ENCODE results near the gene CGRRF1. TPM values are rescaled to one million over a fixed set of nuclear protein-coding genes. Genes with fewer than 3 reads are reported as not detected.

Gene CGRRF1, protein sequence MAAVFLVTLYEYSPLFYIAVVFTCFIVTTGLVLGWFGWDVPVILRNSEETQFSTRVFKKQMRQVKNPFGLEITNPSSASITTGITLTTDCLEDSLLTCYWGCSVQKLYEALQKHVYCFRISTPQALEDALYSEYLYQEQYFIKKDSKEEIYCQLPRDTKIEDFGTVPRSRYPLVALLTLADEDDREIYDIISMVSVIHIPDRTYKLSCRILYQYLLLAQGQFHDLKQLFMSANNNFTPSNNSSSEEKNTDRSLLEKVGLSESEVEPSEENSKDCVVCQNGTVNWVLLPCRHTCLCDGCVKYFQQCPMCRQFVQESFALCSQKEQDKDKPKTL
- total RNA-seq: 10 to 100 TPM; 13.3 to 14.0 TPM

DNA sequence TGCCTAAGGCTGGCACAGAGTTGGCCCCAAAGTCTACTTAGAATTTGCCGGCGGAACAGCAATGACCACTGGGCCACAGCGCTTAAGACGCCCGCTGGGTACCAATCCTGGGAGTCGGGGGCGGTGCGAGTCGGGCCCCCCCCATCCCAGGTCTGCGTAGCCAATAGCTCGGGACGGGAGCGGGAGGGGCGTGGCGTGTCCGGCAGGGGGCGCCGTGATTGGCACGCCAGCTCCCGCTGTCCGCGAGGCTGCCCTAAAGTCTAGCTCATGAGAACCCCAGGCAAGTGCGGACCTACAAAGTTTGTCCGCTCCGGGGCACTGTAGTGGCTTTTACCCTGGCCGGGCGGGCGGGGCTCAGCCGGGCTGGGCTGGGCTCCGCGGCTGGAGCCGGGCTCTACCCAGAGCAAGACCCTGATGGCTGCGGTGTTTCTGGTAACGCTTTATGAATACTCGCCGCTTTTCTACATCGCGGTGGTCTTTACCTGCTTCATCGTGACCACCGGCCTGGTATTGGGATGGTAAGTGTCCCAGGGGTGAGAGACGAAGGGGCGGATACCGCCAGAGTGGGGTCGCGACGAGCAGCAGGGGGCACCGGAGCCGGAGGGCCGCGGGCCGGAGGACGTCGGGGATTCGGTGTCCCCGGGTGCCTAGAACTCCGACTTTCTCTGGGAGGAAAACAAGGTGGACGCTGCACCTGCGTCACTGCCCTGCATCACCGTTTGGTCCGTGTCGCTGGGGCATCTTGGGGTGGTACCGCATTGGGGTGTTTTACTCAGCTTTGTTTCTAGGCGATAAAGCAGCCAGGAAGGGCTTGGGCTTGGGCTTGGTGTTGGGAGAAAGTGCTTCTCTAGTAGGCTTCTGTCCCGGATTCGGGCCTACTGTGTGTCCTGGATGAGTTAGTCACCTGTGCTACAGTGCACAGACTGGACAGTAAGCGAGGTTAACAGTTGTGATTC lies at the start of gene CGRRF1:
TSS of gene CGRRF1 (plus strand) at position 361 of the 956 bp plus-strand sequence. CDS start at position 415, 54 bp downstream.
- Mint-ChIP-seq H3K27ac (peak within 1 kb of the TSS; percentile 74), H3K4me1 (peaks cover 30% of the 10 kb centered on the region), H3K4me3 (peak within 1 kb of the TSS; percentile 93), H3K9me3 (no peaks in the 10 kb centered on the region), H3K36me3 (ENCODE audit: low read depth) (peaks cover 13% of the 10 kb centered on the region), H3K27me3 (peaks cover 1% of the 10 kb centered on the region)
- peak; percentile 97 for DNase-seq
- ChIA-PET CTCF (interaction anchor here (0.7 to 2.9 kb wide), 13 partner anchors 8 to 268 kb away, joined by 3 to 35 read pairs (median 5); partner anchors contain the start of genes CDKN3 and GMFB), POLR2A (interaction anchor here (1.0 to 4.6 kb wide), 4 partner anchors 21 to 263 kb away, joined by 3 to 31 read pairs (median 4); partner anchors contain the start of genes CDKN3 and GMFB)

DNA sequence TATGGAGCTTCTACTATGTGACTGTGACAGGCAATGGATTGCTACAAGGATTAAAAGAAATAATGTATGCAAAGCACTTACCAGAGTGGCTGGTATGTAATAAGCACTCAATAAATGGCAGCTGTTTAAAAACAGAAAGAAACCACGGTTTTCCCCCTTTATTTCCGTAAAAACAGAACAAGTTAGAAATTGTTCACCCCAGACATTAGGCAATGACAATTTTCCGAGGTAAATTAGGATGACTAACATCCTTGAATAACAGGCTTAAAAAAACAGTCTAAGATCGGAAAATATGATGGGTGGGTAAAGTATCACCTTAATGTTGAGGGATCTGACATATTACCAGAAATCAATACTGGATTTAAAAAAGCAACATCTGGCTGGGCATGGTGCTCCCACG lies 47.7 kb upstream of the CGRRF1 start:
- Mint-ChIP-seq H3K27me3 (no peaks in the 10 kb centered on the region), H3K9me3 (peaks cover 18% of the 10 kb centered on the region), H3K4me1 (no peaks in the 10 kb centered on the region), H3K4me3 (no peak overlapping the region), H3K27ac (no peak overlapping the region), H3K36me3 (ENCODE audit: low read depth) (peaks cover 5% of the 10 kb centered on the region)
- CTCF ChIA-PET: no interaction called here
- POLR2A ChIA-PET: no interaction called here
- DNase-seq: no peak

DNA sequence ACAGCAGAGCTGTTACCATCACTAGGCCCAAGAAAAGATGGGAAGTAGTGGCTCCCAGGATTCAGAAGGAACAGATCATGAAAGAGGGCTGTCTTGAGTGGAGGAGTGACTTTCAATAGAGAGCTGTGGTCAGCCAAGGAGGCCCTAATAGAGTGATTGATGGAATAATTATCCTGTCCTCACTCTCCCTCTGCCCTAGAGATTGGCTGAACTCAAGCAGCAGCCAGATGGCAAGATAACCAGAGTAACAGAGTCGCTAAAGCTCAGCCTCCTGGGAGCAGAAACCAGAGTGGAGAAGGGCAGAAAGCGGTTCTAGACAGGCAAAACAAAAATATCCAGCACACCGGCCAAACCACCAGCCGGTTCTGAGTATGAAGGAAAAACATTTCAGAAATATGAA lies 44.1 kb upstream of the CGRRF1 start:
- Mint-ChIP-seq H3K4me3 (no peak overlapping the region), H3K27me3 (no peaks in the 10 kb centered on the region), H3K27ac (no peak overlapping the region), H3K9me3 (peaks cover 15% of the 10 kb centered on the region), H3K4me1 (no peaks in the 10 kb centered on the region), H3K36me3 (ENCODE audit: low read depth) (peaks cover 11% of the 10 kb centered on the region)
- no peak for DNase-seq
- CTCF ChIA-PET: no interaction called here
- POLR2A ChIA-PET: no interaction called here

DNA sequence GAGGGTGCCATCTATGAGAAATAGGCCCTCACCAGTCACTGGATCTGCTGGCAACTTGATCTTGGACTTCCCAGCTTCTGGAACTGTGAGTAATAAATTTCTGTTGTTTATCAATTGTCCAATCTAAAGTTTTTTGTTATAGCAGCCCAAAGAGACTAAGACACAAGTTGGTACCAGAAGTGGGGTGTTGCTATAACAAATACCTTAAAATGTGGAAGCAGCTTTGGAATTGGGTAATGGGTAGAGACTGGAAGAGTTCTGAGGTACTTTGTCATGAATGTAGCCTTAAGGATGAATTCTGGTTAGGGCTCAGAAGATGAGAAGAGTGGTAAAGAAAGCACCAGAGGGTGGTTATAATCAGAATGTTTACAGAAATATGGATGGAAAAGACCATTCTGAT lies 42.4 kb upstream of the CGRRF1 start:
- ChIA-PET CTCF (no interaction called here), POLR2A (no interaction called here)
- Mint-ChIP-seq H3K27ac (no peak overlapping the region), H3K9me3 (peaks cover 15% of the 10 kb centered on the region), H3K27me3 (no peaks in the 10 kb centered on the region), H3K4me3 (no peak overlapping the region), H3K4me1 (no peaks in the 10 kb centered on the region), H3K36me3 (ENCODE audit: low read depth) (peaks cover 15% of the 10 kb centered on the region)
- no peak for DNase-seq

DNA sequence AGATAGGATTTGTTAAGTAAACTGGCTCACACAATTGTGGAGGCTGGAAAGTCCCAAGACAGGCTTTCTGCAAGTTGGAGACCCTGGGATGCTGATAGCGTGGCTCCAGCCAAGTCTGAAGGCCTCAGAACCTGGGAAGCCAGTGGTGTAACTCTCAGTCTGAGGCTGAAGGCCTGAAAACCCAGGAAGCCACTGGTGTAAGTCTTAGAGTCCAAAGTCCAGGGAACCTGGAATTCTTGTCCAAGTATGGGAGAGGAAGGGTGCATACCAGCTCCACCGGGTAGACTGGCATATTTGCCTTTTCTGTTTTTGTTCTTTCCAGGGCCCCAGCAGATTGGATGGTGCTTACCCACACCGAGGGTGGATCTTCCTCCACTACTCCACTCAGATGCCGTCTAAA lies 39.0 kb upstream of the CGRRF1 start:
- H3K4me1 Mint-ChIP-seq: no peaks in the 10 kb centered on the region

DNA sequence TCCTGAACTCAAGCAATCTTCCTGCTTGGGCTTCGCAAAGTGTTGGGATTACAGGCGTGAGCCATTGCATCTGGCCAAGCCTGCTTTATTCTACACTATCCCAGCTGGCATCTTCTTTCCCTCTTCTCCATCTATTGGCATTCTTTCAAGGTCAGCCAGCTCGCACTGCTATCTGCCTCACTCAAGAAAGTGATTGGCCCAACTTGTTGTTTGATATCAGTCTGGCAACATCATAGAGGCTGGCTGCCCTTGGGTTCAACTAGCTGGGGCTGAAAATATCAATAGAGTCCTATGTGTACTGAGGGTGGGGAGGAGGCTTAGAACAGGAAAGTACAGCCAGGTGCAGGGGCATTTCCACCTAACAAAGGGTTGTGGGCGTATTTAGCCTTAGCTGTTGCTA lies 38.1 kb upstream of the CGRRF1 start:
- no peaks in the 10 kb centered on the region for H3K27me3 Mint-ChIP-seq
- H3K9me3 Mint-ChIP-seq: peaks cover 13% of the 10 kb centered on the region
- ChIA-PET POLR2A (no interaction called here), CTCF (no interaction called here)
- DNase-seq: no peak
- H3K27ac Mint-ChIP-seq: no peak overlapping the region
- no peaks in the 10 kb centered on the region for H3K4me1 Mint-ChIP-seq
- peaks cover 41% of the 10 kb centered on the region for H3K36me3 Mint-ChIP-seq (ENCODE audit: low read depth)
- H3K4me3 Mint-ChIP-seq: no peak overlapping the region

More for the DNA sequence above, 39.0 kb upstream of the CGRRF1 start:
- H3K27me3 Mint-ChIP-seq: no peaks in the 10 kb centered on the region
- peaks cover 31% of the 10 kb centered on the region for H3K36me3 Mint-ChIP-seq (ENCODE audit: low read depth)
- no peak overlapping the region for H3K4me3 Mint-ChIP-seq
- ChIA-PET POLR2A (no interaction called here), CTCF (no interaction called here)
- peaks cover 13% of the 10 kb centered on the region for H3K9me3 Mint-ChIP-seq
- H3K27ac Mint-ChIP-seq: no peak overlapping the region
- DNase-seq: no peak

DNA sequence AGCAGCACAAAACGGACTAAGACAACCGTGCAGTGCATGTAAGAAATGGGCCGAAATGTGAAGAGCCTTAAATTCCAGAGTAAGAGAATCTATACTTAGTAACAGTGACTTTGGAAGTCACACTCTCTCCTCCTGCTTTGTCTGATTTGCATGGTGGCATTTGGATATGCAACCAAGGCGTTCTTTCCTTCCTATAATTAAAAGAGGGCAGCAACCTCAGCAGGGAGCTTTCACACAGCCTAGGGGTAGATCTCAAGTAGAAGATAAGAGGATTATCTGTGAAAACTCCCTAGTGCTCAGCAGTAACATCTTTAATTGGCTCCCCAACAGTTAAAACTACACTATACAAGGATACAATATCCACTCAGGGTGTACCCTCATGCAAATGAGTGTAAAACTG lies 37.4 kb upstream of the CGRRF1 start:
- POLR2A ChIA-PET: no interaction called here

DNA sequence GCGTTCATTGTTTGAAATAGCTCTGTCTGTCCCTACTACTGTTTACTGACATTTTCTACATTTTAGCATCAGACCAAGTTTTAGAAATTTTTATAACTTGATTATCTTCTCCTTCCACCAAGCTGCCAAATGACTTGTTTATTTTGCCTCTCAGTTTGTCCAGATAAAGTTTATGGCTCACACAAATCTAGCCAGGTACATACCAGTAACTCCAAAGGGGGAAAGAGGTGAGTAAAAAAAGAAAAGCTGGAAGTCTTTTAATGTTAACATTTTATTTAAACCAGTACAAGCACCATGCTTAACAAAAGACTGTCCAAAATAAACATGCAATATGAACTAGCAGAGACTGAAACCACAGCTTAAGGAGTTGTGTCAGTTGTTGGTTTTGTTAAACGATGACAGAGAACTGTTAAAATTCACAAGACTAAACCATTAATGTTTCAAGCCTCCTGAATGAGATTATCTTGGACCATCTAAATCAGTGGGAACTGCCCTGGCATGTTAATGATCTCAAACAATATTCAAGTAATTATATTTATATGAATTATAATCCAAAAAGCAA lies 35.4 kb upstream of the CGRRF1 start:
- no peak overlapping the region for H3K27ac Mint-ChIP-seq
- no peaks in the 10 kb centered on the region for H3K9me3 Mint-ChIP-seq
- H3K4me1 Mint-ChIP-seq: no peaks in the 10 kb centered on the region
- ChIA-PET POLR2A (interaction anchor here (1.0 kb wide), 1 partner anchor 11 kb away, joined by 4 read pairs; no protein-coding TSS in a partner anchor), CTCF (no interaction called here)
- H3K27me3 Mint-ChIP-seq: no peaks in the 10 kb centered on the region
- peaks cover 47% of the 10 kb centered on the region for H3K36me3 Mint-ChIP-seq (ENCODE audit: low read depth)
- no peak for DNase-seq
- H3K4me3 Mint-ChIP-seq: no peak overlapping the region

More for the DNA sequence above, 37.4 kb upstream of the CGRRF1 start:
- CTCF ChIA-PET: no interaction called here
- no peaks in the 10 kb centered on the region for H3K27me3 Mint-ChIP-seq
- no peaks in the 10 kb centered on the region for H3K4me1 Mint-ChIP-seq
- no peak overlapping the region for H3K4me3 Mint-ChIP-seq
- DNase-seq: no peak
- H3K9me3 Mint-ChIP-seq: peaks cover 8% of the 10 kb centered on the region
- H3K36me3 Mint-ChIP-seq (ENCODE audit: low read depth): peaks cover 43% of the 10 kb centered on the region
- H3K27ac Mint-ChIP-seq: no peak overlapping the region

DNA sequence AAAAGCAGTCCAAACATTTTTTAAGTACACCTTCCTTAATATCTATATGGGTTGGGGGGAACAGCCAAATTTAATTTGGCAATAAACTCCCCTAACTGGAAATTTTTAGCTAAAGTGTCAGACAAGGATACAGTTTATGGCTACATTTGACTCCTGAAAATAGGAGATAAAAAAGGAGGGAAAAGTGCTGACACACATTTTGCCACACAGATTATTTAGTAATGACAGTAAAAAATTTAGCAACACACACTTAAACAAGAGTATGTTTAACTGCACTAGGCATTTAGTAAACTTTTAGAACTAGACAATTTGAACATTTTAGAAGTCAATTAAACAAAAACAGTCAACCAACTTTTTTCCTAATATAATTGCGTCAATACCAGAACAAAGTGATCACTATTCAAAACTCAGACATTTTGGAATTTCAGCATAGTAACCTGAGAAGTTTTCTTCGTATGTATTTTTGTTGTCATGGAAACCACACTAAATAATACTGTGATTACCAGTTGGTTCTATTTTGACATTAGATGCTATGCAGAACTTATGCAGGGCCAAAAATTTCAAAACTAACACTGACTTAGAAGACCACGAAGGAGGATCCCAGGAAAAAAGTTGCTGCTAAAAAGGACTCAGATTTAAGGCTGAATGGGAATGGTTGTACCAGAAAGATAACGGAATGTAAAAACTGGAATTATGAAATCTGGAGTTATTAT lies 34.4 kb upstream of the CGRRF1 start:
- Mint-ChIP-seq H3K9me3 (no peaks in the 10 kb centered on the region), H3K4me1 (no peaks in the 10 kb centered on the region), H3K4me3 (no peak overlapping the region), H3K27me3 (no peaks in the 10 kb centered on the region), H3K36me3 (ENCODE audit: low read depth) (peaks cover 47% of the 10 kb centered on the region), H3K27ac (no peak overlapping the region)
- DNase-seq: no peak
- ChIA-PET CTCF (no interaction called here), POLR2A (no interaction called here)

DNA sequence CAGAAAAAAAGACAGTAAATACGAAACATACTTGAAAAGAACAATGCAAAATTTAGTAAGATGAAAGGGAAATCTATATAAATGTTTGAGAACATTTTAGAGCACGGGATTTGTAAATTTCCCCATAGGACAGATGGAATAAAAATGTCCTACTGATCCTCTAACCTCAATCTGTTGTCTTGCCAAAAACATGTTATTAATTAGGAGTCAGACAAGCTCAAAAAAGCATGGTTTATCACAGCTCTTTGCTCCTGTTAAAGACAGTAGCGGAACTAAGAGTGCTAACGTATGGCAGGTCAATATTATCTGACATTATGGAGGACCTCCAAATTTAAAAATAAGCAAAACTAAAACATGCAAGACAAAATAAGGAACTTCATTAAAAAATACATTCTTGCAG lies 33.8 kb upstream of the CGRRF1 start:
- ChIA-PET POLR2A (no interaction called here), CTCF (no interaction called here)
- Mint-ChIP-seq H3K27ac (no peak overlapping the region), H3K4me3 (no peak overlapping the region), H3K9me3 (no peaks in the 10 kb centered on the region), H3K4me1 (no peaks in the 10 kb centered on the region), H3K27me3 (no peaks in the 10 kb centered on the region), H3K36me3 (ENCODE audit: low read depth) (peaks cover 45% of the 10 kb centered on the region)
- no peak for DNase-seq

DNA sequence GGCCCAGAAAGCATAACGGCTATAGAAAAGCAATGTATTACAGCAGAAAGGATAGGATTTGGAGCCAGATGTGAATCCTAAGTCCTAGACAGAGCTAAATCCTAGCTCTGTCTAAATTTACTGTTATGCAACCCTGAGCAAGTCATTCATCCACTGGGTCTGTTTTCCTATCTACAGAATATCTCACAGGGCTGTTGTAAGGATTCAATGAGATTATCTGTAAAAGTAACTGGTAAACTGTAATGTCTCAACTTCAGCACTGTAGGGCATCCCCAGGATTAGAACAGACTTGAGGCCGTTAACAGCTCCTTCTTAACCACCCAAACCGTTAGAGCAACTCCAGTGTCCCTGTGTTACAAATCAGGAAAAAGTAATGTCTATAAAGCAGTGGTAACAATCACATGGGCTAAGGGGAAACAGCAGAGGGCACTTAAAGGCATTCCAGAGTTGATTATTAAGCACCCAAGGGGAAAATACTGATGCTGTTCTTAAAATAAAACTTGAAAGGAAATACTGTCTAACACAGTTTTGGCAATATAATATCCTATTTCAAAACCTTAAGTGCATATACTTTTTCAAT lies 31.0 kb upstream of the CGRRF1 start:
- Mint-ChIP-seq H3K4me1 (peaks cover 13% of the 10 kb centered on the region), H3K4me3 (no peak overlapping the region), H3K9me3 (no peaks in the 10 kb centered on the region), H3K36me3 (ENCODE audit: low read depth) (peaks cover 54% of the 10 kb centered on the region), H3K27me3 (no peaks in the 10 kb centered on the region), H3K27ac (no peak overlapping the region)
- CTCF ChIA-PET: no interaction called here
- no peak for DNase-seq
- POLR2A ChIA-PET: no interaction called here

DNA sequence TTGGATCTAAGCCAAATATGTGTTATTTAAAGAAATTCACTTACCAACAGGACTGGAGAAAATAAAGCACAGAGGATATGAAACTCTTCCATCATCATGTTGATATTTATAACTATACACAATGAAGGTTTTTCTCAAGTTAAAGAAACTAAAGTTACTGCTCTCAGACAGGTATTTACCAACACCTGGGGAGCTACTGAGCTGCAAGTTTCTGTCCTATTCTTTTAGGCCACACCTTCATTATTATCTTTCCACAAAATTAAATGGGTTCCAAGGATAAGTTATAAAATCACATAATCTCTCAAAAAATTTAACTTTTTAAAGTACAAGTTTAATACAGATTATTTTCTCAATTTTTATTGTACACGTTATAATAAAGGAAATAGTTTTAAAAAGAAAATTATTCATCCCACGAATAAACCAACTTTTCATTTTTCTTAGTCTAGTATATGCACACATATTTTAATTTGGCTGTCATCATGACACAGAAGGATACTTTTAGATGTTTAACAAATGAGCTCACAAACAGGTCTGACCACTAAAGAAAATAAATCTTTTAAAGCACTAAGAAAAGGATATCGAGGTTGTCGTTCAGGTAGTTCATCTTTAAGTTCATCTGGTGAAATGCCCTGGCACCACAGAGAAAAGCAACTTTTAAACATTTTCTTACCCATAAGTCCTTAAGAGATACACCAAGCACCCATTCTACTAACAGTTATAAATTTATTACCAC lies 28.7 kb upstream of the CGRRF1 start:
- Mint-ChIP-seq H3K27me3 (no peaks in the 10 kb centered on the region), H3K4me1 (peaks cover 33% of the 10 kb centered on the region), H3K9me3 (no peaks in the 10 kb centered on the region), H3K36me3 (ENCODE audit: low read depth) (peaks cover 53% of the 10 kb centered on the region), H3K27ac (no peak overlapping the region), H3K4me3 (no peak overlapping the region)
- ChIA-PET CTCF (no interaction called here), POLR2A (no interaction called here)
- DNase-seq: no peak
